Smooth muscle cell (in vitro differentiated cells): Measurements from ENCODE around the gene ITGB4. TPM values are rescaled to one million over a fixed set of nuclear protein-coding genes. Genes with fewer than 3 reads are reported as not detected.
"Not testable (repeated sequence)": the region's sequence is repeated elsewhere in the genome, so short reads cannot be mapped to it uniquely, and the experiment has no call there.

ENCODE experiments used
- DNase-seq: peaks from one replicate; lab custom pipeline; 2025; ENCODE audit not compliant: unreplicated experiment; lab: John Stamatoyannopoulos, UW
- H2AFZ ChIP-seq: fragments of 200-600 bp; sonication (generic); 2 replicates; pipeline ENCODE4 v1.6.0; 2016; ENCODE audit warnings: antibody characterized with exemption, low read depth, mild to moderate bottlenecking
- H3F3A ChIP-seq: fragments of 200-600 bp; sonication (generic); 2 replicates; pipeline ENCODE4 v1.6.0; 2017; ENCODE audit warnings: antibody characterized with exemption, low read depth
- H3K27ac ChIP-seq: fragments of 200-600 bp; sonication (generic); 2 replicates; pipeline ENCODE4 v1.5.1; 2016; ENCODE audit warnings: low read depth, mild to moderate bottlenecking
- H3K27me3 ChIP-seq: fragments of 200-600 bp; sonication (generic); 2 replicates; pipeline ENCODE4 v1.6.1; 2016; ENCODE audit warnings: low read depth, mild to moderate bottlenecking
- H3K36me3 ChIP-seq: fragments of 200-600 bp; sonication (generic); 2 replicates; pipeline ENCODE4 v1.5.1; 2016; ENCODE audit warnings: low read depth
- H3K4me1 ChIP-seq: fragments of 200-600 bp; sonication (generic); 2 replicates; pipeline ENCODE4 v1.5.1; 2016; ENCODE audit warnings: low read depth
- H3K4me2 ChIP-seq: fragments of 200-600 bp; sonication (generic); 2 replicates; pipeline ENCODE4 v1.6.0; 2016; ENCODE audit warnings: mild to moderate bottlenecking
- H3K4me3 ChIP-seq: fragments of 200-600 bp; sonication (generic); 2 replicates; pipeline ENCODE4 v1.5.1; 2016; ENCODE audit warnings: mild to moderate bottlenecking
- H3K79me2 ChIP-seq: fragments of 200-600 bp; sonication (generic); 2 replicates; pipeline ENCODE4 v1.6.0; 2016; ENCODE audit warnings: low read depth, mild to moderate bottlenecking
- H3K9ac ChIP-seq: fragments of 200-600 bp; sonication (generic); 2 replicates; pipeline ENCODE4 v1.6.0; 2016; ENCODE audit warnings: low read depth
- H3K9me3 ChIP-seq: fragments of 200-600 bp; sonication (generic); replicated peaks from 2 replicates; pipeline ENCODE4 v1.5.1; 2016; ENCODE audit warnings: low read depth
- H4K20me1 ChIP-seq: fragments of 200-600 bp; sonication (generic); 2 replicates; pipeline ENCODE4 v1.6.0; 2016; ENCODE audit warnings: low read depth
- CTCF ChIP-seq: fragments of 200-600 bp; sonication (generic); IDR thresholded peaks from 2 replicates; pipeline ENCODE4 v1.5.1; 2017; ENCODE audit warnings: borderline replicate concordance, mild to moderate bottlenecking, antibody characterized with exemption; ENCODE audit not compliant: insufficient read depth, poor library complexity, severe bottlenecking
- WGBS: methylation state at CpG from one replicate; pipeline ENCODE4 v1.1.7; 2016; ENCODE audit warnings: low lambda C conversion rate; 5-methylcytosine and 5-hydroxymethylcytosine counted together
- polyA plus RNA-seq: library from polyadenylated mRNA; unstranded; fragments of >200 nt; fragmentation: Nextera tagmentation; extraction: Ambion mirVana; gene quantifications from 2 replicates; pipeline ENCODE4 v1.2.1, GENCODE V29; 2016
- total RNA-seq: library from RNA; depleted of rRNA; stranded (reverse); fragments of >200 nt; gene quantifications from 2 replicates; pipeline ENCODE4 v1.2.3, GENCODE V29; 2014

Gene ITGB4
- total and polyA plus RNA-seq, 2 experiments from 2014 or later, result 47.2 to 83.8 TPM

- no peak for DNase-seq
- no peak overlapping the region for H2AFZ ChIP-seq
- peaks cover 8% of the 10 kb centered on the region for H3K4me1 ChIP-seq
- no peaks in the 10 kb centered on the region for H3K27me3 ChIP-seq
- H3K36me3 ChIP-seq, result no peaks in the 10 kb centered on the region
- H3K9me3 ChIP-seq, result no peaks in the 10 kb centered on the region
- H3K4me3 ChIP-seq, result no peak overlapping the region
- TF ChIP-seq CTCF, result no peak
- no peak overlapping the region for H3K4me2 ChIP-seq
- no peaks in the 10 kb centered on the region for H3F3A ChIP-seq
- no peak overlapping the region for H3K9ac ChIP-seq
- no peaks in the 10 kb centered on the region for H3K79me2 ChIP-seq
- peaks cover 5% of the 10 kb centered on the region for H4K20me1 ChIP-seq
- 92% methylated on average over 3 of the region's 3 CpGs for WGBS
- H3K27ac ChIP-seq, result no peak overlapping the region
These were observed 38.2 kb downstream of the ITGB4 start for GRCh38 chr17:75759457-75759856.

- H3K27me3 ChIP-seq, DNase-seq, H3K9ac ChIP-seq, H3K36me3 ChIP-seq, H3K9me3 ChIP-seq, H3K4me1 ChIP-seq, H2AFZ ChIP-seq, H4K20me1 ChIP-seq, H3K4me3 ChIP-seq, H3K4me2 ChIP-seq, H3F3A ChIP-seq, H3K79me2 ChIP-seq, H3K27ac ChIP-seq: not testable (repeated sequence)
- WGBS, result 87% methylated on average over 6 of the region's 6 CpGs
These were observed 38.9 kb downstream of the ITGB4 start for GRCh38 chr17:75759978-75760640.

- Histone ChIP-seq H3K36me3 (no peaks in the 10 kb centered on the region), H3K4me1 (peaks cover 8% of the 10 kb centered on the region), H4K20me1 (no peaks in the 10 kb centered on the region), H3K9ac (no peak overlapping the region), H3K4me3 (no peak overlapping the region), H3K27me3 (no peaks in the 10 kb centered on the region), H3F3A (peaks cover 5% of the 10 kb centered on the region), H3K27ac (no peak overlapping the region), H3K4me2 (no peak overlapping the region), H2AFZ (no peak overlapping the region), H3K9me3 (no peaks in the 10 kb centered on the region), H3K79me2 (no peaks in the 10 kb centered on the region)
- no peak for DNase-seq
- over 99% methylated on average over 27 of the region's 27 CpGs for WGBS
- TF ChIP-seq CTCF, result no peak
These were observed 41.4 kb downstream of the ITGB4 start for GRCh38 chr17:75762513-75763268.

GRCh38 chr17:75763269-75763607 lies 42.0 kb downstream of the ITGB4 start:
- WGBS, result 97% methylated on average over 3 of the region's 3 CpGs
- Histone ChIP-seq H3F3A (peaks cover 5% of the 10 kb centered on the region), H2AFZ (no peak overlapping the region), H4K20me1 (no peaks in the 10 kb centered on the region), H3K9me3 (no peaks in the 10 kb centered on the region), H3K9ac (no peak overlapping the region), H3K4me1 (peaks cover 8% of the 10 kb centered on the region), H3K4me2 (no peak overlapping the region), H3K79me2 (no peaks in the 10 kb centered on the region), H3K36me3 (no peaks in the 10 kb centered on the region), H3K4me3 (no peak overlapping the region), H3K27ac (no peak overlapping the region), H3K27me3 (no peaks in the 10 kb centered on the region)
- DNase-seq, result no peak
- TF ChIP-seq CTCF, result no peak
